H9 (cell line): Measurements from ENCODE around the gene AKAP11. TPM values are rescaled to one million over a fixed set of nuclear protein-coding genes. Genes with fewer than 3 reads are reported as not detected.
A peak's percentile ranks its signal among the peaks of the same experiment; 100 is the strongest.

Source experiments
- DNase-seq: peaks from one replicate; pipeline ENCODE4 v3.0.0-alpha.2; 2017
- H2AFZ ChIP-seq: one replicate; pipeline ENCODE4 v1.6.1; 2013; ENCODE audit warnings: mild to moderate bottlenecking, low read length, control low read depth, moderate library complexity
- H2AK5ac ChIP-seq: 2 replicates; pipeline ENCODE4 v1.6.1; 2013; ENCODE audit warnings: low read length, control low read depth, mixed read lengths; ENCODE audit not compliant: insufficient read length
- H2BK120ac ChIP-seq: one replicate; pipeline ENCODE4 v1.6.1; 2013; ENCODE audit warnings: low read depth, mild to moderate bottlenecking, low read length, control low read depth, inconsistent platforms; ENCODE audit not compliant: poor library complexity, severe bottlenecking
- H2BK12ac ChIP-seq: 2 replicates; pipeline ENCODE4 v1.6.1; 2013; ENCODE audit warnings: low read length, control low read depth, mixed read lengths, low read depth; ENCODE audit not compliant: insufficient read length
- H2BK15ac ChIP-seq: 2 replicates; pipeline ENCODE4 v1.6.1; 2013; ENCODE audit warnings: low read depth, low read length, control low read depth
- H2BK20ac ChIP-seq: one replicate; pipeline ENCODE4 v1.6.1; 2013; ENCODE audit warnings: low read depth, mild to moderate bottlenecking, low read length, control low read depth, inconsistent platforms; ENCODE audit not compliant: poor library complexity, severe bottlenecking
- H2BK5ac ChIP-seq: 2 replicates; pipeline ENCODE4 v1.6.1; 2013; ENCODE audit warnings: low read length, control low read depth, mixed read lengths; ENCODE audit not compliant: insufficient read length
- H3K14ac ChIP-seq: 2 replicates; pipeline ENCODE4 v1.6.1; 2013; ENCODE audit warnings: low read length, control low read depth; ENCODE audit not compliant: insufficient read depth
- H3K18ac ChIP-seq: 2 replicates; pipeline ENCODE4 v1.6.1; 2013; ENCODE audit warnings: low read depth, mild to moderate bottlenecking, mixed read lengths, low read length, control low read depth; ENCODE audit not compliant: insufficient read length
- H3K23ac ChIP-seq: 2 replicates; pipeline ENCODE4 v1.6.1; 2013; ENCODE audit warnings: low read length, control low read depth, mixed read lengths, low read depth; ENCODE audit not compliant: insufficient read length
- H3K23me2 ChIP-seq: 2 replicates; pipeline ENCODE4 v1.6.1; 2013; ENCODE audit warnings: low read depth, mild to moderate bottlenecking, mixed read lengths, low read length, control low read depth; ENCODE audit not compliant: insufficient read length, poor library complexity, severe bottlenecking
- H3K27ac ChIP-seq: 2 replicates; pipeline ENCODE4 v1.5.1; 2013; ENCODE audit warnings: low read length, control low read depth, mixed read lengths, low read depth; ENCODE audit not compliant: insufficient read length
- H3K27me3 ChIP-seq: 2 replicates; pipeline ENCODE4 v1.6.1; 2013; ENCODE audit warnings: low read length, control low read depth, inconsistent platforms; ENCODE audit not compliant: insufficient read depth
- H3K4ac ChIP-seq: 2 replicates; pipeline ENCODE4 v1.6.1; 2013; ENCODE audit warnings: low read depth, mild to moderate bottlenecking, control low read depth, inconsistent platforms, low read length, moderate library complexity
- H3K4me1 ChIP-seq: 2 replicates; pipeline ENCODE4 v1.6.1; 2013; ENCODE audit warnings: low read length, control low read depth, inconsistent platforms; ENCODE audit not compliant: insufficient read depth
- H3K4me2 ChIP-seq: 2 replicates; pipeline ENCODE4 v1.6.1; 2013; ENCODE audit warnings: low read length, control low read depth, mixed read lengths; ENCODE audit not compliant: insufficient read length, insufficient read depth
- H3K56ac ChIP-seq: 2 replicates; pipeline ENCODE4 v1.6.1; 2013; ENCODE audit warnings: low read depth, mild to moderate bottlenecking, mixed read lengths, low read length, control low read depth; ENCODE audit not compliant: insufficient read length
- H3K79me1 ChIP-seq: 2 replicates; pipeline ENCODE4 v1.6.1; 2013; ENCODE audit warnings: low read depth, mild to moderate bottlenecking, moderate library complexity, low read length, control low read depth, inconsistent platforms; ENCODE audit not compliant: insufficient read depth, poor library complexity, severe bottlenecking
- H3K79me2 ChIP-seq: 2 replicates; pipeline ENCODE4 v1.6.1; 2013; ENCODE audit warnings: low read length, control low read depth, inconsistent platforms; ENCODE audit not compliant: insufficient read depth
- H3K9ac ChIP-seq: 2 replicates; pipeline ENCODE4 v1.6.1; 2013; ENCODE audit warnings: low read length, control low read depth, mixed read lengths; ENCODE audit not compliant: insufficient read length; ENCODE audit errors: extremely low read depth
- H3K9me3 ChIP-seq: one replicate; pipeline ENCODE4 v1.6.1; 2013; ENCODE audit warnings: low read depth, low read length, inconsistent platforms; ENCODE audit not compliant: control insufficient read depth
- H3T11ph ChIP-seq: one replicate; pipeline ENCODE4 v1.6.1; 2013; ENCODE audit warnings: mild to moderate bottlenecking, low read length, control low read depth, inconsistent platforms
- H4K20me1 ChIP-seq: one replicate; pipeline ENCODE4 v1.6.1; 2013; ENCODE audit not compliant: control insufficient read depth, insufficient read length, insufficient read depth
- H4K5ac ChIP-seq: 2 replicates; pipeline ENCODE4 v1.6.1; 2013; ENCODE audit warnings: low read depth, mild to moderate bottlenecking, mixed read lengths, low read length, control low read depth; ENCODE audit not compliant: insufficient read length
- H4K8ac ChIP-seq: replicated peaks from 2 replicates; pipeline ENCODE4 v1.6.1; 2013; ENCODE audit warnings: low read length, control low read depth, mixed read lengths, low read depth; ENCODE audit not compliant: insufficient read length
- H4K91ac ChIP-seq: 2 replicates; pipeline ENCODE4 v1.6.1; 2013; ENCODE audit warnings: low read depth, mild to moderate bottlenecking, moderate library complexity, mixed read lengths, low read length, control low read depth; ENCODE audit not compliant: insufficient read length
- H3K27ac Mint-ChIP-seq, 3 experiments: 2 replicates in 2 of 3; 3 replicates in 1 of 3; pipeline ENCODE4 v1.8.0; 2020 to 2021; ENCODE audit warnings: mixed read lengths in 3 of 3, mild to moderate bottlenecking in 1 of 3, moderate library complexity in 1 of 3
- H3K27me3 Mint-ChIP-seq: 2 replicates; pipeline ENCODE4 v1.8.0; 2021; ENCODE audit warnings: low read depth, mild to moderate bottlenecking, moderate library complexity, mixed read lengths
- H3K36me3 Mint-ChIP-seq, 3 experiments: 2 replicates in 2 of 3; 3 replicates in 1 of 3; pipeline ENCODE4 v1.8.0; 2020 to 2021; ENCODE audit warnings: low read depth in 3 of 3, mixed read lengths in 3 of 3; ENCODE audit not compliant: insufficient read depth in 1 of 3
- H3K4me1 Mint-ChIP-seq, 2 experiments: 2 replicates each; pipeline ENCODE4 v1.8.0; 2020; ENCODE audit warnings: mixed read lengths in 2 of 2
- H3K4me3 Mint-ChIP-seq, 2 experiments: 2 replicates in 1 of 2; 3 replicates in 1 of 2; pipeline ENCODE4 v1.8.0; 2020 to 2021; ENCODE audit warnings: mild to moderate bottlenecking in 2 of 2, mixed read lengths in 2 of 2, moderate library complexity in 1 of 2
- H3K9me3 Mint-ChIP-seq, 2 experiments: 2 replicates in 1 of 2; 3 replicates in 1 of 2; pipeline ENCODE4 v1.8.0; 2020; ENCODE audit warnings: mild to moderate bottlenecking in 2 of 2, mixed read lengths in 2 of 2, moderate library complexity in 1 of 2
- total RNA-seq: library from RNA; stranded (reverse); gene quantifications from 2 replicates; pipeline ENCODE4 v1.2.1, GENCODE V29; 2021
- TF ChIP-seq, protein P1 (sequence below): fragments of 200-600 bp; sonication (generic); conservative IDR thresholded peaks from 3 replicates; pipeline ENCODE4 v1.8.0; 2021; ENCODE audit warnings: antibody characterized with exemption, mild to moderate bottlenecking

The AKAP11 gene
- total RNA-seq, 1 experiment from 2014 or later: 20.5 TPM

DNA sequence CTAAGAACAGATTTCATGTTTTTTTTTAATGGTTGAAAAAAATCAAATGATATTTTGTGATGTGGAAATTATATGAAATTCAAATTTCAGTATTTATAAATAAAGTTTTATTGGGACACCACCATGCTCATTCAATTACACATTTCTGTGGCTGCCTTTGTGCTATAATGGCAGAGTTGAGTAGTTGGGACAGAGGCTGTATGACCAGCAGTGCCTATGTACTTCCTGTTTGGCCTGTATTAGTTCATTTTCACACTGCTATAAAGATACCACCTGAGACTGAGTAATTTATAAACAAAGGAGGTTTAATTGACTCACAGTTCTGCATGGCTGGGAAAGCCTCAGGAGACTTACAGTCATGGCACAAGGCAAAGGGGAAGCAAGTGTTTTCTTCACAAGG lies 33.6 kb downstream of the AKAP11 start:
- peaks cover 33 to 72% (median 59%) of the 10 kb centered on the region in 3 experiments; a peak in 6 of 7 replicates for H3K36me3 Mint-ChIP-seq

More for the DNA sequence above, 33.6 kb downstream of the AKAP11 start:
- H3T11ph ChIP-seq: no peak overlapping the region
- H3K4me3 Mint-ChIP-seq: no peak overlapping the region
- H2BK120ac ChIP-seq: no peak overlapping the region
- no peak overlapping the region for H3K4ac ChIP-seq
- no peaks in the 10 kb centered on the region for H3K4me1 Mint-ChIP-seq
- no peak overlapping the region for H2BK5ac ChIP-seq
- no peaks in the 10 kb centered on the region for H3K9me3 ChIP-seq
- no peaks in the 10 kb centered on the region for H4K20me1 ChIP-seq
- H2BK20ac ChIP-seq: no peak overlapping the region
- no peak overlapping the region for H3K4me2 ChIP-seq
- no peaks in the 10 kb centered on the region for H3K23me2 ChIP-seq
- H2BK12ac ChIP-seq: no peak overlapping the region
- no peak overlapping the region for H3K23ac ChIP-seq
- no peaks in the 10 kb centered on the region for H3K27me3 ChIP-seq
- no peak overlapping the region for H2AFZ ChIP-seq
- no peak overlapping the region for H3K9ac ChIP-seq
- H4K91ac ChIP-seq: no peak overlapping the region
- H3K27ac ChIP-seq: no peak overlapping the region
- H3K9me3 Mint-ChIP-seq: no peaks in the 10 kb centered on the region
- H3K27me3 Mint-ChIP-seq: no peaks in the 10 kb centered on the region; the same call in 1 of the 2 replicates
- H2AK5ac ChIP-seq: no peak overlapping the region
- H3K14ac ChIP-seq: no peak overlapping the region
- no peak overlapping the region for H4K5ac ChIP-seq
- no peak overlapping the region for H2BK15ac ChIP-seq
- TF ChIP-seq, protein P1, sequence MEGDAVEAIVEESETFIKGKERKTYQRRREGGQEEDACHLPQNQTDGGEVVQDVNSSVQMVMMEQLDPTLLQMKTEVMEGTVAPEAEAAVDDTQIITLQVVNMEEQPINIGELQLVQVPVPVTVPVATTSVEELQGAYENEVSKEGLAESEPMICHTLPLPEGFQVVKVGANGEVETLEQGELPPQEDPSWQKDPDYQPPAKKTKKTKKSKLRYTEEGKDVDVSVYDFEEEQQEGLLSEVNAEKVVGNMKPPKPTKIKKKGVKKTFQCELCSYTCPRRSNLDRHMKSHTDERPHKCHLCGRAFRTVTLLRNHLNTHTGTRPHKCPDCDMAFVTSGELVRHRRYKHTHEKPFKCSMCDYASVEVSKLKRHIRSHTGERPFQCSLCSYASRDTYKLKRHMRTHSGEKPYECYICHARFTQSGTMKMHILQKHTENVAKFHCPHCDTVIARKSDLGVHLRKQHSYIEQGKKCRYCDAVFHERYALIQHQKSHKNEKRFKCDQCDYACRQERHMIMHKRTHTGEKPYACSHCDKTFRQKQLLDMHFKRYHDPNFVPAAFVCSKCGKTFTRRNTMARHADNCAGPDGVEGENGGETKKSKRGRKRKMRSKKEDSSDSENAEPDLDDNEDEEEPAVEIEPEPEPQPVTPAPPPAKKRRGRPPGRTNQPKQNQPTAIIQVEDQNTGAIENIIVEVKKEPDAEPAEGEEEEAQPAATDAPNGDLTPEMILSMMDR: no peak
- no peak for DNase-seq
- no peak overlapping the region for H3K56ac ChIP-seq
- H4K8ac ChIP-seq: no peak overlapping the region
- H3K18ac ChIP-seq: no peak overlapping the region
- no peaks in the 10 kb centered on the region for H3K4me1 ChIP-seq
- no peaks in the 10 kb centered on the region for H3K79me2 ChIP-seq
- peak overlapping the region in 2 of 3 experiments; percentile 13 to 47; a peak in 2 of 7 replicates for H3K27ac Mint-ChIP-seq
- no peaks in the 10 kb centered on the region for H3K79me1 ChIP-seq
